ENCODE data around the gene ZNF549. TPM values are rescaled to one million over a fixed set of nuclear protein-coding genes. Genes with fewer than 3 reads are reported as not detected.

Gene ZNF549
- total and polyA plus RNA-seq, 10 of the 15 experiments (the other 5 are each of a cell fraction or from before 2014, with no cell fraction given) = 0.73 to 4.0 (median 2.3) TPM

DNA sequence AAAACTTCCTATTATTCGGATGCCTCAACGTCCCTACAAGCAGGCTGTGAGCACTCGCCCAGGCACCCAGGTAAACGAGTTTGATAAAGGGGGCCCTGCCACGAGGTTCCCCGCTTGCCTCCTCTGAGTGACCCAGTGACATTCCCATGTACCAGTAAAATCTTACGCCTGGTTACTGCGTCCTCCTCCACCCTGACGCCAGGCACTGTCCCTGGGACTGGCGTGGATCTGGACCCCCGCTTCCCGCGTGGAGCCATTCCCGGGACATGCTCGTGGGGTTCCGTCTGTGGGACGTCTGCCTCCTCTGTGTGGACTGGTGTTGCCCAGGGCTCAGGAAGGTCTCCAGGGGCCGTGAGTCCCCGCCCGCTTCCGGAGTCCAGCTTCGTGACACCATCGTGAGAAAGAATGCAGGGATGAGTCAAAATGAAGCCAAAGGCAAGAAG lies 32.9 kb downstream of the ZNF549 start:
- no peak for DNase-seq (ENCODE audit: low read depth, low spot score)
- Histone ChIP-seq H3K4me1 (ENCODE audit: control insufficient read depth, insufficient read depth, low read length) (no peaks in the 10 kb centered on the region), H3K4me2 (ENCODE audit: control insufficient read depth, insufficient read depth) (peak overlapping the region; percentile 86), H3K27me3 (replicated peaks in 1 of 2; ENCODE audit: control insufficient read depth in 2 of 2, insufficient read depth in 2 of 2, low read length in 1 of 2) (no peaks in the 10 kb centered on the region), H3K4me3 (peak overlapping the region; percentile 83; the same call in 1 of the 2 replicates), H3K9me3 (replicated peaks; ENCODE audit: control insufficient read depth, insufficient read depth, low read length) (peaks cover 8% of the 10 kb centered on the region; the same call in 2 of the 3 replicates), H3K9ac (ENCODE audit: control insufficient read depth, insufficient read depth, low read length) (no peak overlapping the region; the same call in 1 of the 2 replicates), H3K79me2 (ENCODE audit: control insufficient read depth, insufficient read depth, low read length) (peaks cover 12% of the 10 kb centered on the region), H4K20me1 (ENCODE audit: control insufficient read depth, insufficient read depth) (no peaks in the 10 kb centered on the region), H3K27ac (ENCODE audit: control insufficient read depth, insufficient read depth) (no peak overlapping the region), H3K36me3 (ENCODE audit: control insufficient read depth in 2 of 2, insufficient read depth in 2 of 2, low read length in 1 of 2) (no peaks in the 10 kb centered on the region), H2AFZ (ENCODE audit: control insufficient read depth, low read depth, low read length) (peak overlapping the region; percentile 88)
- ATAC-seq = no peak
- POLR2A ChIA-PET = no interaction called here
- intact Hi-C loops (cut with micrococcal nuclease; ENCODE audit: unreplicated experiment) (no loop called here), in situ Hi-C loops (cut with MboI) (no loop called here)
- CTCF ChIA-PET = no interaction called here
- RAD21 ChIA-PET (ENCODE audit: unreplicated experiment) = no interaction called here
- SMC1A ChIA-PET (ENCODE audit: uncharacterized antibody, unreplicated experiment) = no interaction called here
- no peak for FAIRE-seq
- WGBS (ENCODE audit: insufficient coverage, insufficient replicate concordance, low lambda C conversion rate, missing lambda C conversion rate) = 56% methylated on average over 23 of the region's 23 CpGs
- BruUV-seq (replicated peaks) = no TSS peak
- TF ChIP-seq GABPA (IDR thresholded peaks at IDR 0.05; ENCODE audit: low read depth) (no peak), CHD4 (IDR thresholded peaks at IDR 0.05) (no peak), TCF3 (IDR thresholded peaks at IDR 0.05; ENCODE audit: borderline replicate concordance, insufficient read depth, low read depth, low read length) (no peak), SUZ12 (IDR thresholded peaks at IDR 0.05; ENCODE audit: unreplicated experiment) (no peak), ZBTB40 (IDR thresholded peaks at IDR 0.05; ENCODE audit: borderline replicate concordance) (no peak), BRCA1 (IDR thresholded peaks at IDR 0.05; ENCODE audit: low read depth, low read length) (no peak), ZNF592 (IDR thresholded peaks at IDR 0.05) (no peak), BCL11A (IDR thresholded peaks at IDR 0.05; ENCODE audit: low read depth, low read length) (no peak)
- TF ChIP-seq, protein P1, sequence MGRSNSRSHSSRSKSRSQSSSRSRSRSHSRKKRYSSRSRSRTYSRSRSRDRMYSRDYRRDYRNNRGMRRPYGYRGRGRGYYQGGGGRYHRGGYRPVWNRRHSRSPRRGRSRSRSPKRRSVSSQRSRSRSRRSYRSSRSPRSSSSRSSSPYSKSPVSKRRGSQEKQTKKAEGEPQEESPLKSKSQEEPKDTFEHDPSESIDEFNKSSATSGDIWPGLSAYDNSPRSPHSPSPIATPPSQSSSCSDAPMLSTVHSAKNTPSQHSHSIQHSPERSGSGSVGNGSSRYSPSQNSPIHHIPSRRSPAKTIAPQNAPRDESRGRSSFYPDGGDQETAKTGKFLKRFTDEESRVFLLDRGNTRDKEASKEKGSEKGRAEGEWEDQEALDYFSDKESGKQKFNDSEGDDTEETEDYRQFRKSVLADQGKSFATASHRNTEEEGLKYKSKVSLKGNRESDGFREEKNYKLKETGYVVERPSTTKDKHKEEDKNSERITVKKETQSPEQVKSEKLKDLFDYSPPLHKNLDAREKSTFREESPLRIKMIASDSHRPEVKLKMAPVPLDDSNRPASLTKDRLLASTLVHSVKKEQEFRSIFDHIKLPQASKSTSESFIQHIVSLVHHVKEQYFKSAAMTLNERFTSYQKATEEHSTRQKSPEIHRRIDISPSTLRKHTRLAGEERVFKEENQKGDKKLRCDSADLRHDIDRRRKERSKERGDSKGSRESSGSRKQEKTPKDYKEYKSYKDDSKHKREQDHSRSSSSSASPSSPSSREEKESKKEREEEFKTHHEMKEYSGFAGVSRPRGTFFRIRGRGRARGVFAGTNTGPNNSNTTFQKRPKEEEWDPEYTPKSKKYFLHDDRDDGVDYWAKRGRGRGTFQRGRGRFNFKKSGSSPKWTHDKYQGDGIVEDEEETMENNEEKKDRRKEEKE (IDR thresholded peaks at IDR 0.05) = no peak

Measured in GM12878 (cell line).